Lung microvascular endothelial cell (primary cell): ENCODE data around the gene NMS. TPM values are rescaled to one million over a fixed set of nuclear protein-coding genes. Genes with fewer than 3 reads are reported as not detected.
"Not testable (repeated sequence)": the region's sequence is repeated elsewhere in the genome, so short reads cannot be mapped to it uniquely, and the experiment has no call there.

Experiments
- DNase-seq, 2 donors: peaks; one replicate each; pipeline versions ENCODE4 v3.0.0 to v3.0.0-alpha.2; 2010; ENCODE audit warnings: low read depth in 2 of 2
- total RNA-seq: library from RNA; depleted of rRNA; stranded (reverse); fragments of >200 nt; gene quantifications from 2 replicates; pipeline ENCODE4 v1.2.1, GENCODE V29; 2014

The NMS gene, protein sequence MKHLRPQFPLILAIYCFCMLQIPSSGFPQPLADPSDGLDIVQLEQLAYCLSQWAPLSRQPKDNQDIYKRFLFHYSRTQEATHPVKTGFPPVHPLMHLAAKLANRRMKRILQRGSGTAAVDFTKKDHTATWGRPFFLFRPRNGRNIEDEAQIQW
- not detected in 2 replicates for total RNA-seq

DNA sequence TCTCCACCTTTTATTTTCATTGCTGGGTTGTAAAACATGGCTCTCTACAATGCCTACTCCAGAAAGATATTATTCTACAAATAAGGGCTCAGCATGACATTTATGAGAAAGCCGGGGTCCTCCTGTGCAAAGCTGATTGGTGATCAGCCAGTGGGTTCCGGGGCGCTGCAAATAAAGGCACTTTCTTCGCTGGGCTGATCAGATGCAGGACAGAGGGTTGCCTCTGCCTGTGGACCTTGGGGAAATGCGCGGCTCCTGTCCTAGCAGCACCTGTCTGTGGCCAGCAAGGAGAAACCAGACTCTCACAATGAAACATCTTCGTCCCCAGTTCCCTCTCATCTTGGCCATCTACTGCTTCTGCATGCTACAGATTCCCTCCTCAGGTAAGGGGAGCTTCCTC is at the start of gene NMS:
TSS of gene NMS (plus strand) at position 301 of the 400 bp plus-strand sequence. CDS start at position 308, 7 bp downstream.
- DNase-seq, result no peak

DNA sequence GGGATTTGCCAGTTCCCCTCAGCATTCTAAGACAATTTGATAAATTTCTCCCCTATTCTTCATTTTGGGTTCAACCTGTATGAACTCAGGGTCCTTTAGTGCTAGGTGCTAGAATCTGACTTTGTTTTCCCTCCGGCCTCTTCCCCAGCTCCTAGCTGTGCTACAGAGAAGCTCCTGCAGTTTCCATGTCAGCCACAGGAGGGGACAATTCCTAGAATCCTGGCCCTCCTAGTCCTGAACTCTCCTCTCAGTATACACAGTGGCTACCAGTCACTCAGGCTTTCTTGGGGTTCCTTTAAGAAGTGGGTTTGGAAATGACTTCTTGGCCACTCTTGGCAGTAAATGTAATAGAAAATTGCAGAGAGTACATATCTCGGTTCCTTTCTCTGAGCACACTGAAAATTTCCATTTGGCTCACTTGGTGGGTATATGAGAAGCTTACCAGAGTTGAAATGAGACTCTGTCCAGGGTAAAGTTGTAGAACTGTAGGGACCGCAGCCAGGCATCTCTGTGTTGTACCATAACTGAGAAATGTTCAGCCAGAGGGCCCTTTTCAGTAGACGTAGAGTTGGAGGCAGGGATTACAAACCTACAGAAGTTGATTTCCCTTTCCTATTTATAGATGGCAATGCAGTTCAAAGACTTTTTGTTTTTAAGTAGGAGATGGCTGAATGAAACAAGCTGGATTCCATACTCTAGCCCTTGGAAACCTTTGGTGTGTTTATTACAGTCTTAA is 47.8 kb upstream of the NMS start:
- peak; percentile 49 to 56 for DNase-seq

DNA sequence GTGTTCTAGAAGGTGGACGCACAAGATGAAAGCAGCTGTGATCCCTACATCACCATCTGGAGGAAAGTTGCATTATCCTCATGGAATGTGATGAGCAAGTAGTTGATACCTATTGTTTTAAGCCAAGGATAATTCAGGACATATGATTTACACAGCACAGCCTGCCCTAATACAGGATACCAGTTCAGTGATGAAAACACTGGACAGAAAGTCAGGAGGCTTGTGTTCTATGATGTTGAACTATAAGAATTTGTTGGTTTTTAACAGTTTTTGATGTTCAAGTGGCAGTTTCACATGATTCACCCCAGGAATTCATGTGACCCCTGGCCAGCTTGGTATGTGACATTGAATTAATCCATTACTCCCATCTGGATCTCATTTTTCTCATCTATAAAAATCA is 46.7 kb upstream of the NMS start:
- no peak for DNase-seq

DNA sequence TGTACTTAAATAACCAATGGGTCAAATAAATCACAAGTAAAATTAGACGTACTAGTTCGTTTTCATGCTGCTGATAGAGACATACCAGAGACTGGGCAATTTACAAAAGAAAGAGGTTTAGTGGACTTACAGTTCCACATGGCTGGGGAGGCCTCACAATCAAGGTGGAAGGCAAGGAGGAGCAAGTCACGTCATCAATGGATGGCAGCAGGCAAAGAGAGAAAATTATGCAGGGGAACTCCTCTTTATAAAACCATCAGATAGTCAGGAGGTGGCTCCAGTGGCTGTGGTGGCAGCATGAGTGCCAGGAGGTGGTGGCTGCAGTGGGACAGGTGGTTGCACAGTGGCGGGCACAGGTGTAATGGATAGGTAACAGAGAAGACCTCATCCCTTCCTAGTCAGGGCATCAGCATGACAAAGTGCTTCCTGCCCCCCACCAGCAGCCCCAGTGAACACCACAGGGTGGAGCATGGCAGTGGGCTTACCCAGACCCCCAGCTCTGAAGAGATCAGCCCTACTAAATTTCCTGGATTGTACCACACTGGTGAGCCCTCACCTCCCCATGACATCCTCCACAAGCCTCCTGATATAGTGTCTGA is 45.9 kb upstream of the NMS start:
- DNase-seq, result no peak

DNA sequence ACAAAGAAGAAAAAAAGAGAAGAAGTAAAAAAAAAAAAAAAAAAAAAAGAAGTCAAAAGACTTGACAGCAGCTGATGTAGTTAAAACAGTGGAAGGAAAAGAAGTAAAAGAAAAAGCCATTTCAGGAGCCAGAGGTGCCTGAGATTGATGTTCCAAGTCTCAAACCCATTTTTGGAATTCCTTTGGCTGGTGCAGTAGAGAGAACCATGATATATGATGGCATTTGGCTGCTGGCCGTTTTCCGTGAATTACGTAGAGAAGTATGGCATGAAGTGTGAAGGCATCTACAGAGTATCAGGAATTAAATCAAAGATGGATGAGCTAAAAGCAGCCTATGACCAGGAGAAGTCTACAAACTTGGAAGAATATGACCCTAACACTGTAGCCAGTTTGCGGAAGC is 45.2 kb upstream of the NMS start:
- DNase-seq, result no peak

DNA sequence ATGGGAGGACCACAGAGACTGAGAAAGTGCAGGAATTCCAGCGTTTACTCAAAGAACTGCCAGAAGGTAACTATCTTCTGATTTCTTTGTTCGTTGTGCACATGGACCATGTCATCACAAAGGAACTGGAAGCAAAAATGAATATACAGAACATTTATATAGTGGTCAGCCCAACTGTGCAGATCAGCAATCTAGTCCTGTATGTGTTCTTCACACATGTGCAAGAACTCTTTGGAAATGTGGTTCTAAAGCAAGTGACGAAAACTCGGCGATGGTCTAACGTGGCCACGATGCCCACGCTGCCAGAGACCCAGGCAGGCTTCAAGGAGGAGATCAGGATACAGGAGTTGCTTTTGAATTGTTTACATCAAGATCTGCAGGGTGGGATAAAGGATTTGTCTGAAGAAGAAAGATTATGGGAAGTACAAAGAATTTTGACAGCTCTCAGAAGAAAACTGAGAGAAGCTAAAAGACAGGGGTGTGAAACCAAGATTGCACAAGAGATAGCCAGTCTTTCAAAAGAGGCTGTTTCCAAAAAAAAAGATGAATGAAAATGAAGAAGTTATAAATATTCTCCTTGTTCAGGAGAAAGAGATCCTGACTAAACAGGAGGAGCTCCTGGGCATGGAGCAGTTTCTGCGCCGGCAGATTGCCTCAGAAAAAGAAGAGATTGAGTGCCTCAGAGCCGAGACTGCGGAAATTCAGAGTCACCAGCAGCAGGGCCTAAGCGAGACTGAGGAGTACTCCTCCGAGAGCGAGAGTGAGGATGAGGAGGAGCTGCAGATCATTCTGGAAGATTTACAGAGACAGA is 44.5 kb upstream of the NMS start:
- DNase-seq, result no peak

DNA sequence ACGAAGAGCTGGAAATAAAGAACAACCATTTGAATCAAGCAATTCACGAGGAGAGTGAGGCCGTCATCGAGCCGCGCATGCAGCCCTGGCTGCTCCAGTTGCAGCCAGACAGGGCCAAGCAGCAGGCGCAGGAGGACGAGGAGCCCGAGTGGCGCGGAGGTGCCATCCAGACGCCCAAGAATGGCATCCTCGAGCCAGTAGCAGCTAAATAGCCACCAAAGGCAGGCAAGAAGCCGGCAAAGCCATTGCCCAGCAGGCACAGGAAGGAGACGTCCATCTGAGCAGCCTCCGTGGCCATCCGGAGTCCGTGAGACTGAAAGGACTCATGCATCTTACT is 43.9 kb upstream of the NMS start:
- DNase-seq, result no peak

DNA sequence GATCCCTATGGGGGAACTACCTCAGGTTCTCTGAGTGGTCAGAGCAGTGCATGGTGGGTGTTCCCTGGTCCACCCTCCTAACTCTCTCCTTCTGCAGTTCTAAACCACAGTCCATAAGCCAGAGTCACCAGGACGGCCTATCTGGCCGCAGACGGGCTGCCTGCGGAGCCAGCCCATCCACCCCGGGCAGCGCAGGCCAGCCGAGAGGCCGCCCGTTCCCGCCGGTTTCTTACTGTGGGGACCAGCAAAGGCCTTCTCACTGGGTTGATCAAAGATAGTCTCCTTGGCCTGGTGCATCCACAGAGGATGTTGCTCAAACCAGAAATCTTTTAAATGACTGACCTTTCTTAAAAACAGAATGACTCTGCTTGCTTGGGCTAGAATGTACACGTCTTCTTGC is 43.2 kb upstream of the NMS start:
- DNase-seq, result no peak

DNA sequence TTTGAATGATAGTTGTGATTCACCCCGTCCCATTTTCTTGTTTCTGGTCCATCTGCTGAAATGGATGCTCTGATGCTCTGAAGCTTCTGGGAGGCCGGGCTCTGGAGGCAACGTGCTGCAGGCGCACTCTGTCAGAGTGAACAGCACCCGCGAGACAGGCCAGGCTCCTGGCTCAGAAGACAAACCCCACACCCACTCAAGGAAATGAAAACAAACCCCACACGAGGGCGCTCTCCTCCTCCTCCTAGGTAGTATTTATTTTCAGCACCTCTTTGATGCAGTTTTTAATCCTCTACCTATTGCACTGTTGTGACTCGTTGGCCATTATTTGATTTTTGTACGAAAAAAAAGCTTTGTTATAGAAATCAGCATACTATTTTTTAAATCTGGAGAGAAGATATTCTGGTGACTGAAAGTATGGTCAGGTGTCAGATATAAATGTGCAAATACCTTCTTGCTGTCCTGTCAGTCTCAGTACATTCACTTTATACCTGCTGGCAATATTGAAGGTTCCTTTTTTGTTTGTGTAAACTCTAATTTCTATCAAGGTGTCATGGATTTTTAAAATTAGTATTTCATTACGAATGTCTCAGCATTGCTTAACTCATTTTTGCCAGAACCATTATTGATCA is 42.5 kb upstream of the NMS start:
- DNase-seq, result peak; percentile 48 to 69

DNA sequence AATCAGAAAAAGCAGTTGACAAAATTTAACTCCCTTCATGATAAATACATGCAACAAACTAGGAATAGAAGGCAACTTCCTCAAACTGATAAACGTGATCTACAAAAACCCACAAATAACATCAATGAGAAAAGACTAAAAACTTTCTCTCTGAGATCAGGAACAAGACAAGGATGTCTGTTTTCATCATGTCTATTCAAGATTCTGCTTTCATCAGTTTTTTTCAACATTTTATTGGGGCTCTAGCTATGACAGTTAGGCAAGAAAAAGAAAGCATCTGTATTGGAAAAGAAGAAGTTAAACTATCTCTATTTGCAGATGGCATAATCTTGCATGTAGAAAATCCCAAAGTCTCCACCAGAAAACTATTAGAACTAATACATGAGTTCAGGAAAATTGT is 40.6 kb upstream of the NMS start:
- DNase-seq, result no peak

DNA sequence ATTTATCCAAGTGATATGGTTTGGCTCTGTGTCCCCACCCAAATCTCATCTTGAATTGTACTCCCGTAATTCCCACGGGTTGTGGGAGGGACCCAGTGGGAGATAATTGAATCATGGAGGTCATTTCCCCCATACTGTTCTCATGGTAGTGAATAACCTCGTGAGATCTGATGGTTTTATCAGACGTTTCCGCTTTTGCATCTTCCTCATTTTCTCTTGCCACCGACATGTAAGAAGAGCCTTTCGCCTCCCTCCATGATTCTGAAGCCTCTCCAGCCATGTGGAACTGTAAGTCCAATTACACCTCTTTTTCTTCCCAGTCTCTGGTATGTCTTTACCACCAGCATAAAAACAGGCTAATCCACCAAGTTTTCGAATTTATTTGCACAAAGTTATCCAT is 32.5 kb upstream of the NMS start:
- no peak for DNase-seq

DNA sequence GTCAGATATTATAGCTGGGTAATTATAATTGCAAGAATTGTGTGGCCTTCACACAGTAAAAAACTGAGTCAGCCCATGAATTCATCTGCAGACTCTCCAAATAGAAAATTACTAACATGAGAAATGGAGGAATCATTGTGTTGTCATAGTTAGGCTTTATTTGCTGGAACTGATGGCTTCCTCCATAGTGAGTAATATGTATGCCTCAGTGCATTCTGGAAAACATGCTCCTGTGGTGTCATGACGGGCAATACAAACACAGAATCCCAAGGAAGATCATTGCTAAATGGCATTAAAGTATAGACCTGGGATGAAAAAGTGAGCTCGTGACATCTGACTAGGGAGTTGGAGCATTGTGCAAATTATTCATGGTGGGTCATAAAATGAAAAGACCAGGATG is 23.6 kb upstream of the NMS start:
- no peak for DNase-seq

DNA sequence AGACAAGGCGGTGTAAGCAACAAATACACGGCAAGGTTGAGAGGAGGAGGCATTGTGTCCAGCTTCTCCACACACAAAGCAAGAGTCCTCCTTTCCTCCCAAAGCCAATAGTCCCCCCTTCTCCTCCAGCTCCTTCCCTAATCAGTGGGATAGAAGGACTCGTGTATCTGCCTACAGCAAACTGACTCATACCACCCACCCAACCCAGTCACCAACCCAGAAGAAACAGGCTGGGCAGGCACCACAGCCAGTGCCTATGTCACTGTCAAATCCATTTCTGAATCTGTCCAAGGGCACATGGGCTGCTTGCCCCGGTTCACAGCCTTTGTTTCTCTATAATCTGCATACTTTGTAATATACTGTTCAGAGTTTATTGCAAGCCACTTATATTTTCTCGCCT is 19.2 kb upstream of the NMS start:
- DNase-seq, result no peak

DNA sequence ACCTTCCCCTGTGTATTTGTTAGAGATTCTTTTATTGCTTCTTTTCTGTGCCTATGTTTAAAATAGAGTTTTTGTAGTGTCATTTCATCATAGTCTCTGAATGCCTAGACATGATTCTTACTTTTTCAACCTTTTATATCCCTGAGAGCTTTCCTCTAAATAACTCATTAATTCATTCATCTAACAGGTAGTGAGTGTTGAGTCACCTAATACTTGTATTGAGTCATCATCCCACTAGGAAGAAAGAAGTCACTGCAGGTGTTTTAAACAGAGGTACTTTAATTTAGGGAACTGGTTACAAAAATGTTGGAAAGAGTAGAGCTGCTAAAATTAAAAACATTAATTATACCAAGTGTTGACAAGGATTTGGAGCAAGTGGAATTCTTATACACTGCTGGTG is 18.5 kb upstream of the NMS start:
- DNase-seq, result no peak

DNA sequence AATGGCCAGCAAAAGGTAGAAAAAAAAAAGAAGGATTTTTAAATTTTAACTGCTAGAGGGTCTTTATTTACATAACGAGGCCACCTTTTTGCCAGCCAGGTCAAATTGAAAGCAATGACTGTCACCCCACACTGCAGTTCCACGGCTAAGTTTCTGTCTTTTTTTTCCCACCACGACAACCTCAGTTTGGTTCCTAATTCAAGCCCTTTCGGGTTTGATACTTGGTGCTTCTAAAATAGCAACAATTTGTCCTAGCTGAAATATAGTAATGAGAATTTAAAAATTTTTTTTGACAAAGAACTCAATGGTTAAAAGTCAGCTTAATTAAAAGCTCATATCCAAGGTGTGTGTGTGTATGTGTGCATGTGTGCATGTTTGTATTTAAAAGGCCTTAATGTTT is 16.4 kb upstream of the NMS start:
- no peak for DNase-seq

DNA sequence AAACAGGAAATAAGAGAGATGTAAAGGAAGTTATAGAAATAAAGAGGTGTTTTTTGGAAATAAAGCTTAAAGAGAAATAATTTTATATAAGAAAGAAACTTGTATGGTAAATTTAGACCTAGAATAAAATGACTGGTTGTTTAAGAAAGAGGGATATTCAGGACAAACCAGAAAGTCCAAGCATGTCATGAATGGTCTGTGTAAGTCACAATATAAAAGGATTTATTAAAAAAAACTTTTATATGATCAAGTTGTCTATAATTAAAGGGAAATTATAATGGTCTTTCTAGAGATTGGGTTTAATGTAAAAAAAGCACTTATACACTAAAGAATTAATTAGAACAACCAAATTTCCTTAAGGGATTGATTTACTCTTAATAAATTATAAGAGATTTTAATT is 13.9 kb upstream of the NMS start:
- DNase-seq, result not testable (repeated sequence)

DNA sequence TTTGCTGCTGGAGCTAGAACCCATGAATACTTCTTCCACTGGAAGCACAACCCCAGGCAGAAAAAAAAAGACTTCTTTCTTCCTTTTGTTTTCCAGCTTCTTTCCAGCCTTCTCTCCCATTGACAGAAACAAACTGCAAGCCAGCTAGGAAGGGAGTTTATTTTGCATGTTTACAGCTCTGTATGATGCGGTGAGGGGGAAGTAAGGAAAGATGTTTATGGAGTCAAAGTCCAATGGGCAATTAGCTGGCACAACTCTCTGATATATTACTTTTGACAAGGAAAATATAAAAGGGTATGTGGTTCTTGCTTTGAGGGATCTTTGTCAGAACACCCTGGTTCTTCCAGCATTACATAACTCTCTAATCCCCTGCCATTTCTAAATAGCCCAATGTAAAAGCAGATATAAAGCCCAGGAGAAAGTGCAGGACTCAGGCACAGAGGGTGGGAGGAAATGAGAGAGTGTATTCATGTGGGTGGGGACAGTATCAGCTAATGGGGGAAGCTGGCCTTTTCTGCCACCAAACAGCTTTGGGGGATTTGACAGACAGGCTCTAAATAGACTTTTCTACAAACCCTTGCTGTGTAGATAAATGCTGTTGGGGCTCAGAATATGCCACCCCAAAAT is 9.3 kb upstream of the NMS start:
- DNase-seq, result no peak

DNA sequence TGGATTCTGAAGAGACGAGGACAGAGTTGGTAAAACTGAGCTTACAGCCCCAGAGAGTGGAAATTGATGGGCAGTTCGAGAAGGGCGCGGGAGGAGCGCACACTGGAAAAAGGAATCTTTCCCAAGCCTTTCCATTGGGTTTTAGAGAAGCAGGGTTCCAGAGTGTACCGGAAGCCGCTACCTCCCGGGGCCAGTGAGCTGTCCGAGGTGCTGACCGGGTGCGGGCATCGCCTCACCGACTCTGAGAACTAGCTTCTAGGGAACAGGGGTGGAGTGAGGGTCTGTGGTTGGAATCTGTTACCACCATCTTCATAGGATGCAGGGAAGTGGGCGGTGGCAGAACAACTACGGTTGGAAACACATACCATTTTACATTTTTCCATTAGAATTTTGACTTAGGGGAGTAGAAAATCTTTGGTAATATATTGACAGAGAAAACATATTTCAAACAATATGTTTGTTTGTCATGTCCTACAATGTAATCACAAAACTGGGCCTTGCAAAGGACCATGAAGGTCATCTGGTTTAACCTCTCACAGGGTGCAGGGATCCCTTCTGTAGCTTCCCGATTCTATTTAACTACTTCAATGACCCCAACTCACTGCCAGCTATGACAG is 724 bp downstream of the NMS start:
- DNase-seq, result peak in 1 of 2 donors; percentile 12

DNA sequence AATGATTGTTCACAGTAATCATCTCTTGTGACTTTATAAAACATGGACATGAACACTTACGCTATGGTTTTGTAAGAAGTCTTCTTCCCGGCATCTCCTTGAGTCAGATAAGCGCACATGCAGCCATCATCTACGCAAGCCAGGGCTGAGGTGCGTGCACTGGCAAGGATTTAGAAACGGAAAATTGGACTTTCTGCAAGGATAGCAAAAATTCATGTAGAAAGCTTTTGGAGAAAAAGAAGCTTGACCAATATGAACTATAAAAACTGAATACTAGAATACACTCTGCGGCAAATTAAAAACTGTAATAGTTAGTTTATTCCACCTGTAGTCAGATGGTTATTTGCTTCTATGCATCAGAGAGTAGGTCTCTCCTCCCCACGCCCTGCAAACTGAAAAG is 6.3 kb downstream of the NMS start:
- DNase-seq, result no peak

DNA sequence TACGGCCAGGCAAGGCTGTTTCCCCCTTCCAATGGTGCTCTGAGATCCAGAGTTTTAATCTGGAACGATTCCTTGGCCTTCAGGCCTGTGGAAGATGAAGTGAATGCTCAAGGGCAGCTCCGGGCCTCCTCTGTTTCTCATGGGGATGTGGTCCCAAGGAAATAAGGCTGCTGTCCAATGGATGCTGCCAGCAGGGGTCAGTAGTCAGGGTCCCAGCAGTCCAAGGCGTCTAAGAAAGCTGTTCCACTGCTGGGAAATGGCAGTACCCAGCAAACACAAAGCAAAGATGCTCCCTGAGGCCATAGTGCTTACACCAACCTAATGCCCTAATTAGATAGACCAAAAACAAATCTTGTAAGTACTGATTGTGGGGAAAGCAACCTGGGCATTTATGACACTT is 12.5 kb downstream of the NMS start:
- peak in 1 of 2 donors; percentile 9 for DNase-seq

DNA sequence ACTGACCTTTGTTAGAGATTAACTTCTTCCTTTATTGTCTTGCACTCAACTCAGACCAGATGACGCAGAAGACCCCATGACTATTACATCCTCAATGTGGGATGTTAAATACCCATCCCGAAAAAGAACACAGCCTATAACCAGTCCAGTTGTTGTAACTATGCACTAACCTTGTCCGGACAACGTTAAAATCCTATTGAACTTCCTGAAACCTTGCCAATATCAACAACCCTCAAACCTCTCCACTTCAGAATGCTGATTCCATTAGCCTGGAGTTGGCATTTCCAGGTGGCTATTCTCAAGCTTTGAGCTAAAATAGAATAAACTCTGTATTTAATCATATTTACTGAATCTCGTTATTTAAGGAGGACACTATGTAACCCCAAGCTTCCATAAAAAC is 13.6 kb downstream of the NMS start:
- DNase-seq, result no peak
